Endothelial cell of umbilical vein (primary cell): Measurements from ENCODE around the gene DIP2C. TPM values are rescaled to one million over a fixed set of nuclear protein-coding genes. Genes with fewer than 3 reads are reported as not detected.

Source experiments
- BruUV-seq: library from RNA; stranded (reverse); fragments of 400-500 nt; replicated peaks from 2 replicates; lab custom pipeline; 2021; lab: Mats Ljungman, UMichigan
- CTCF ChIA-PET: fragments of 300-600, 350-600 bp; sonication (Branson Sonifier 250); formaldehyde crosslinking; loops from one replicate; lab custom pipeline; 2021; ENCODE audit warnings: antibody characterized with exemption, inconsistent platforms; lab: Charles Lee
- POLR2A ChIA-PET: fragments of 300-600, 350-600 bp; sonication (Branson Sonifier 250); formaldehyde crosslinking; loops from one replicate; lab custom pipeline; 2021; ENCODE audit warnings: antibody characterized with exemption, inconsistent platforms; lab: Charles Lee
- DNase-seq: peaks from one replicate; pipeline ENCODE4 v3.0.0-alpha.2; 2011; ENCODE audit warnings: low read depth, low spot score
- FAIRE-seq: peaks from 2 replicates; lab custom pipeline; 2011; peaks lifted over from hg19 to GRCh38; lab: Jason Lieb, UNC
- H2AFZ ChIP-seq: 2 replicates; pipeline ENCODE4 v1.6.0; 2012; ENCODE audit warnings: low read depth, low read length, control low read depth, inconsistent platforms
- H3K27ac ChIP-seq: 2 replicates; pipeline ENCODE4 v1.5.1; 2011; ENCODE audit warnings: low read depth, mild to moderate bottlenecking, control low read depth, low read length, moderate library complexity; ENCODE audit not compliant: insufficient read depth
- H3K27me3 ChIP-seq, 2 experiments: 2 replicates each; pipeline versions ENCODE4 v1.6.0 to v1.6.1; 2011; ENCODE audit warnings: low read length in 2 of 2, mixed read lengths in 1 of 2; ENCODE audit not compliant: control insufficient read depth in 2 of 2, insufficient read depth in 2 of 2
- H3K36me3 ChIP-seq, 2 experiments: 2 replicates in 1 of 2; 3 replicates in 1 of 2; pipeline ENCODE4 v1.5.1; 2011; ENCODE audit warnings: low read length in 2 of 2, mild to moderate bottlenecking in 1 of 2, moderate library complexity in 1 of 2; ENCODE audit not compliant: control insufficient read depth in 2 of 2, insufficient read depth in 2 of 2; ENCODE audit errors: extremely low read depth in 1 of 2
- H3K4me1 ChIP-seq: 3 replicates; pipeline ENCODE4 v1.5.1; 2011; ENCODE audit warnings: mild to moderate bottlenecking, low read length; ENCODE audit not compliant: control insufficient read depth, insufficient read depth; ENCODE audit errors: extremely low read depth
- H3K4me2 ChIP-seq: 2 replicates; pipeline ENCODE4 v1.6.1; 2011; ENCODE audit warnings: low read length, control low read depth, mixed read lengths; ENCODE audit not compliant: insufficient read depth
- H3K4me3 ChIP-seq, 3 experiments: fragments of 200-600 bp in 1 of 3; sonication (generic), shearing (Covaris generic) in 1 of 3; replicated peaks in 1 of 3; 2 replicates each; pipeline ENCODE4 v1.5.1; 2011 to 2016; ENCODE audit warnings: control low read depth in 3 of 3, low read length in 3 of 3, mild to moderate bottlenecking in 2 of 3, inconsistent platforms in 1 of 3, low read depth in 1 of 3, moderate library complexity in 1 of 3; ENCODE audit not compliant: insufficient read depth in 1 of 3
- H3K79me2 ChIP-seq: 2 replicates; pipeline ENCODE4 v1.6.0; 2012; ENCODE audit warnings: low read length, inconsistent platforms; ENCODE audit not compliant: control insufficient read depth, insufficient read depth
- H3K9ac ChIP-seq: replicated peaks from 2 replicates; pipeline ENCODE3; 2011; ENCODE audit warnings: low read length, control low read depth; ENCODE audit not compliant: insufficient read depth; ENCODE audit errors: extremely low read depth
- H3K9me1 ChIP-seq: replicated peaks from 3 replicates; pipeline ENCODE4 v1.6.0; 2011; ENCODE audit warnings: mild to moderate bottlenecking, low read length; ENCODE audit not compliant: control insufficient read depth, insufficient read depth; ENCODE audit errors: extremely low read depth
- H3K9me3 ChIP-seq: replicated peaks from 2 replicates; pipeline ENCODE4 v1.5.1; 2012; ENCODE audit warnings: low read length, inconsistent platforms; ENCODE audit not compliant: control insufficient read depth, insufficient read depth
- H4K20me1 ChIP-seq: replicated peaks from 2 replicates; pipeline ENCODE3; 2011; ENCODE audit warnings: mild to moderate bottlenecking, low read length; ENCODE audit not compliant: control insufficient read depth, insufficient read depth; ENCODE audit errors: extremely low read depth
- EZH2 ChIP-seq: IDR thresholded peaks from 2 replicates; pipeline ENCODE4 v1.6.1; 2012; ENCODE audit warnings: borderline replicate concordance, low read depth, mild to moderate bottlenecking, moderate library complexity, low read length, inconsistent platforms; ENCODE audit not compliant: severe bottlenecking
- FOS ChIP-seq: IDR thresholded peaks from 2 replicates; pipeline ENCODE4 v1.6.1; 2011; ENCODE audit warnings: mild to moderate bottlenecking, low read length, moderate library complexity, borderline replicate concordance; ENCODE audit not compliant: insufficient read depth
- GATA2 ChIP-seq: IDR thresholded peaks from 2 replicates; pipeline ENCODE4 v1.7.0; 2011; ENCODE audit warnings: low read depth, mild to moderate bottlenecking, moderate library complexity, mixed read lengths, low read length; ENCODE audit not compliant: insufficient read length, insufficient read depth
- JUN ChIP-seq: IDR thresholded peaks from 2 replicates; pipeline ENCODE4 v1.6.1; 2011; ENCODE audit warnings: borderline replicate concordance, low read depth; ENCODE audit not compliant: insufficient read length, insufficient read depth
- MYC ChIP-seq: IDR thresholded peaks from one replicate; pipeline ENCODE4 v1.6.1; 2011; ENCODE audit warnings: mild to moderate bottlenecking, low read depth, low read length
- POLR2A ChIP-seq: IDR thresholded peaks from 2 replicates; pipeline ENCODE4 v1.6.1; 2012; ENCODE audit warnings: low read depth, mild to moderate bottlenecking, control low read depth, low read length
- POLR2AphosphoS5 ChIP-seq: IDR thresholded peaks from 2 replicates; pipeline ENCODE4 v1.6.1; 2012; ENCODE audit warnings: low read depth, mild to moderate bottlenecking, control low read depth, low read length, moderate library complexity; ENCODE audit not compliant: insufficient read depth
- dilution Hi-C: fragments of 300-500 bp; cut with MboI; formaldehyde crosslinking; loops from one replicate; pipeline ENCODE4 v1.15.0; 2019; ENCODE audit warnings: low sequenced_read_pairs; ENCODE audit not compliant: extremely low pct_ligation_motif_present
- intact Hi-C: fragments of 100-400 bp; cut with micrococcal nuclease; formaldehyde crosslinking; loops from one replicate; pipeline ENCODE4 v1.10.0; 2022
- polyA plus RNA-seq, 4 experiments: library from polyadenylated mRNA; depleted of rRNA in 3 of 4; stranded (reverse) in 3 of 4; unstranded in 1 of 4; fragments of >200 nt; gene quantifications; 2 replicates each; pipeline versions ENCODE4 v1.2.1 to v1.2.3, GENCODE V29; 2011 to 2012; ENCODE audit warnings: missing spikeins in 1 of 4
- total RNA-seq: library from RNA; stranded (reverse); gene quantifications from 2 replicates; pipeline ENCODE4 v1.2.3, GENCODE V29; 2021
- TF ChIP-seq, protein P1 (sequence below): IDR thresholded peaks from 2 replicates; pipeline ENCODE4 v1.6.1; 2011; ENCODE audit not compliant: insufficient read depth, insufficient read length
- TF ChIP-seq, protein P2 (sequence below), 2 donors: IDR thresholded peaks; 1 replicate in 1 of 2; 2 replicates in 1 of 2; pipeline ENCODE4 v1.5.1; 2011; ENCODE audit warnings: low read length in 2 of 2, mild to moderate bottlenecking in 2 of 2, moderate library complexity in 2 of 2, control low read depth in 1 of 2, inconsistent platforms in 1 of 2, low read depth in 1 of 2; ENCODE audit not compliant: insufficient read depth in 1 of 2; ENCODE audit errors: extremely low read depth in 1 of 2

Gene DIP2C
- total and polyA plus RNA-seq, 2 donors (not counting 3 experiments of a cell fraction or from before 2014, with no cell fraction given), result 3.6 to 10.7 TPM

DNA sequence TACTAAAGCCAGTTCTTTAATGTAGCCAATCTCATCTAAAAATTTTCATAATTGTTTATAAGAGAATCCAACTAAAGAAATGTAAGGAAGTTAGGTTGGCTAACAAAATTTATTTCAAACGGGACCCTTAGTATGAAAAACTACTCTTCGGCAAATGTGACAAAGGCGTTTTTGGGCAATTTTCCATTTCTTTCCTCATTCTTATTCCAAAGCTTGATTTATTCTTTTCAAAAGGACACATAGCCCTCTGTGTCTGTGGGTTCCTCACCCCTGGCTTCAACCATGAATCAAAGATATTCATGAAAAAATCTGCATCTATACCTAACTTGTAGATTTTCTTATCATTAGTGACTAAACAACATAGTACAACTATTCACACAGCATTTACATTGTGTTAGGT, 358.3 kb downstream of the DIP2C start:
- FAIRE-seq, result no peak
- CTCF ChIA-PET, result no interaction called here

More for the DNA sequence above, 358.3 kb downstream of the DIP2C start:
- Histone ChIP-seq H3K9me1 (no peaks in the 10 kb centered on the region), H3K27ac (no peak overlapping the region), H3K36me3 (no peaks in the 10 kb centered on the region), H3K4me2 (no peak overlapping the region), H2AFZ (no peak overlapping the region), H4K20me1 (no peaks in the 10 kb centered on the region), H3K79me2 (no peaks in the 10 kb centered on the region), H3K4me3 (no peak overlapping the region), H3K9me3 (no peaks in the 10 kb centered on the region), H3K27me3 (no peaks in the 10 kb centered on the region), H3K4me1 (peaks cover 8% of the 10 kb centered on the region), H3K9ac (no peak overlapping the region)
- no peak for DNase-seq
- TF ChIP-seq FOS (no peak), GATA2 (no peak), EZH2 (no peak), POLR2A (no peak), POLR2AphosphoS5 (no peak), JUN (no peak), MYC (no peak)
- TF ChIP-seq, protein P1, sequence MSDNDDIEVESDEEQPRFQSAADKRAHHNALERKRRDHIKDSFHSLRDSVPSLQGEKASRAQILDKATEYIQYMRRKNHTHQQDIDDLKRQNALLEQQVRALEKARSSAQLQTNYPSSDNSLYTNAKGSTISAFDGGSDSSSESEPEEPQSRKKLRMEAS, result no peak
- TF ChIP-seq, protein P2, sequence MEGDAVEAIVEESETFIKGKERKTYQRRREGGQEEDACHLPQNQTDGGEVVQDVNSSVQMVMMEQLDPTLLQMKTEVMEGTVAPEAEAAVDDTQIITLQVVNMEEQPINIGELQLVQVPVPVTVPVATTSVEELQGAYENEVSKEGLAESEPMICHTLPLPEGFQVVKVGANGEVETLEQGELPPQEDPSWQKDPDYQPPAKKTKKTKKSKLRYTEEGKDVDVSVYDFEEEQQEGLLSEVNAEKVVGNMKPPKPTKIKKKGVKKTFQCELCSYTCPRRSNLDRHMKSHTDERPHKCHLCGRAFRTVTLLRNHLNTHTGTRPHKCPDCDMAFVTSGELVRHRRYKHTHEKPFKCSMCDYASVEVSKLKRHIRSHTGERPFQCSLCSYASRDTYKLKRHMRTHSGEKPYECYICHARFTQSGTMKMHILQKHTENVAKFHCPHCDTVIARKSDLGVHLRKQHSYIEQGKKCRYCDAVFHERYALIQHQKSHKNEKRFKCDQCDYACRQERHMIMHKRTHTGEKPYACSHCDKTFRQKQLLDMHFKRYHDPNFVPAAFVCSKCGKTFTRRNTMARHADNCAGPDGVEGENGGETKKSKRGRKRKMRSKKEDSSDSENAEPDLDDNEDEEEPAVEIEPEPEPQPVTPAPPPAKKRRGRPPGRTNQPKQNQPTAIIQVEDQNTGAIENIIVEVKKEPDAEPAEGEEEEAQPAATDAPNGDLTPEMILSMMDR (IDR thresholded peaks at IDR 0.05; ENCODE audit: extremely low read depth in 1 of 2, insufficient read depth in 1 of 2, low read depth in 1 of 2, low read length in 2 of 2), result no peak
- dilution Hi-C loops, result no loop called here
- BruUV-seq, result no TSS peak
- POLR2A ChIA-PET, result no interaction called here
- intact Hi-C loops, result no loop called here
